Left ventricle myocardium inferior (tissue), 1 donor: ENCODE data around the gene VAMP1. TPM values are rescaled to one million over a fixed set of nuclear protein-coding genes. Genes with fewer than 3 reads are reported as not detected.

Source experiments
- DNase-seq: peaks from one replicate; pipeline ENCODE4 v3.0.0-alpha.2; 2020
- H3K27ac ChIP-seq: fragments of 200-600 bp; replicated peaks from 2 replicates; pipeline ENCODE4 v1.8.0; 2021
- H3K27me3 ChIP-seq: fragments of 200-600 bp; 2 replicates; pipeline ENCODE4 v1.8.0; 2021; ENCODE audit warnings: low read depth
- H3K36me3 ChIP-seq: fragments of 200-600 bp; 2 replicates; pipeline ENCODE4 v1.8.0; 2021
- H3K4me1 ChIP-seq: fragments of 200-600 bp; 2 replicates; pipeline ENCODE4 v1.8.0; 2021
- H3K4me3 ChIP-seq: fragments of 200-600 bp; 2 replicates; pipeline ENCODE4 v1.8.0; 2021; ENCODE audit warnings: mild to moderate bottlenecking, moderate library complexity
- H3K9me3 ChIP-seq: fragments of 200-600 bp; replicated peaks from 2 replicates; pipeline ENCODE4 v1.8.0; 2021
- intact Hi-C: fragments of 100-400 bp; cut with micrococcal nuclease; formaldehyde crosslinking; loops from one replicate; pipeline ENCODE4 v1.11.0; 2022
- total RNA-seq: library from RNA; stranded (reverse); fragmentation: NEBNext Ultra II Directional; extraction: Animal tissue kit (Norgen Biotek cat#: 25700); gene quantifications from one replicate; pipeline ENCODE4 v1.2.1, GENCODE V29; 2021
- TF ChIP-seq, protein P1 (sequence below): fragments of 200-600 bp; IDR thresholded peaks from 2 replicates; pipeline ENCODE4 v1.8.0; 2021; ENCODE audit warnings: antibody characterized with exemption, mild to moderate bottlenecking, borderline replicate concordance
- donor health status: DM: no; HTN: yes; CAD: no; lungs with severe emphysema.

Gene VAMP1
- total RNA-seq, 1 donor from 2014 or later, result 4.2 TPM

DNA sequence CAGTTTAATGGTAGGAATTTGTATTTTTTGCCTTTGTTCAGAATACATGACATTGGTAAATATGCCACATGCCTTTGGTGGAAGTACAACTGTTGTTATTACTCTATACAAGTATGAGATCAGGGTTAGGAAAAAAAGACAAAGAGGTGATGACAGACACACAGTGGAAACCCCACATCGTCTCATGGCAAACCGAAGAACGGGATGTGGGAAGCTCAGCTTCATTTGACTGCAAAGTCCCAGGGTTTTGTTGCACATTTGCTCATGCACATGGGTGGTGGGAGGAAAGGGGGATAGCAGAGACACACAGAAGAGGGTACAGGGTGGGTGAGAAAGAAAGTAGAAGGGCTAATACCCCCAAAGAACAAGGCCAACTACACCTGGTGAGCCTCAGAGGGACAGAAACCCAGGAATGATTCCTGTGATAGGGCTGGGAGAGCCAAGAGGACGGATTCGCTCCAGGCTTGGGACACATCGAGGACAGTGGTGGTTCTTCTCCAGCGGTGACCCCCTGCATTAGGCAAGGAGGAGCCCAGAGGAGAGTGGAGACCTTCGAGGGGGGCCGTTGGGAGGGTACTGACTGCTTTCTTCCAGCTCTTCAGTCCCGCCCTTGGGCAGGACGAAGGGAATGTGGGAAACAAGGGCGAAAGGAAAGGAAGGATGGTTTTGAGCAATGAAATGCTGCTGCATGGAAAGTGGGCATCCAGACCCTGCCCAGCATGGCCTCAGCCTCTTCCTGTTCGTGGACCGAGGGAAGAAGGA, 8.1 kb downstream of the VAMP1 start:
- intact Hi-C loops, result no loop called here
- TF ChIP-seq, protein P1, sequence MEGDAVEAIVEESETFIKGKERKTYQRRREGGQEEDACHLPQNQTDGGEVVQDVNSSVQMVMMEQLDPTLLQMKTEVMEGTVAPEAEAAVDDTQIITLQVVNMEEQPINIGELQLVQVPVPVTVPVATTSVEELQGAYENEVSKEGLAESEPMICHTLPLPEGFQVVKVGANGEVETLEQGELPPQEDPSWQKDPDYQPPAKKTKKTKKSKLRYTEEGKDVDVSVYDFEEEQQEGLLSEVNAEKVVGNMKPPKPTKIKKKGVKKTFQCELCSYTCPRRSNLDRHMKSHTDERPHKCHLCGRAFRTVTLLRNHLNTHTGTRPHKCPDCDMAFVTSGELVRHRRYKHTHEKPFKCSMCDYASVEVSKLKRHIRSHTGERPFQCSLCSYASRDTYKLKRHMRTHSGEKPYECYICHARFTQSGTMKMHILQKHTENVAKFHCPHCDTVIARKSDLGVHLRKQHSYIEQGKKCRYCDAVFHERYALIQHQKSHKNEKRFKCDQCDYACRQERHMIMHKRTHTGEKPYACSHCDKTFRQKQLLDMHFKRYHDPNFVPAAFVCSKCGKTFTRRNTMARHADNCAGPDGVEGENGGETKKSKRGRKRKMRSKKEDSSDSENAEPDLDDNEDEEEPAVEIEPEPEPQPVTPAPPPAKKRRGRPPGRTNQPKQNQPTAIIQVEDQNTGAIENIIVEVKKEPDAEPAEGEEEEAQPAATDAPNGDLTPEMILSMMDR, result no peak

DNA sequence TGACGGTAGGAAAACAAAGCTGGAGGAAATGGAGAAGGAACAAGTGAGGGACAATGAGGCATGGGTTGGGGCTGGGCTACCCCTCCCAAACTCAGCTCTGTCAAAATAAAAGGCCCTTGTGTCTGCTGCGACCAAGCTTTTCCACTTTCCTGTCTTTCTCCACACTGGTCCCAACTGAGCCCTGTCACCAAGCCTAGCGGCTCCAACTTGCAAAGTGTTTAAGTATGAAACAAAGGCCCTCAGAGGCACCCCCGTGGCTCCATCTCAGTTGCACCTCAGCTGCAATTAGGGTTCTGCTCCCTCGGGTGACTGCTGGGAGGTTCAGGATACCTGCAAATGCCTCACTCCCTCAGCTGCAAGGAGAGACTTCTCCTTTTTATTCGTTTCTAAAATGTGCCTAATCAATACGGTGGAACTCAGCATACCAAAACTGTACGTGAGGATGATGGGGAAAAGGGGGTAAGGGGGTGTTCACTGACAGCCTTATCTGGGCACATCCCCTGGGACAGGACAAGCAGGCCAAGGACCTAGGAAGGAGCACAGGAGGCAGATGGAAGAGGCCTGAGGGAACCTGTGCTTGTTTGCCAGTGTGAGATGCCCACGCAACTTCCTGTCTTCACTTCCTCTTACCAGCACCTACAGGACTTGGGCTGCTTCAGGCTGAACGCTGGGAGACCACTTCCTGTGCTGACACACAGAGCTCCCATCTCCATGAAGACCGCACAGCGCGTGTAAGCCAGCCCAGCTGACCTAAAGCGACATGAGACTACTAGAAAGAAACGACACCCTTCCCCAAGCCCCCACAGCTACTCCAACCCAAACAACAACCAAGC, 8.9 kb downstream of the VAMP1 start:
- Histone ChIP-seq H3K27ac (peak overlapping the region; percentile 65), H3K27me3 (no peaks in the 10 kb centered on the region), H3K4me1 (peaks cover 25% of the 10 kb centered on the region), H3K9me3 (no peaks in the 10 kb centered on the region), H3K4me3 (no peak overlapping the region), H3K36me3 (peaks cover 95% of the 10 kb centered on the region)
- intact Hi-C loops, result no loop called here
- DNase-seq, result no peak
- TF ChIP-seq, protein P1, result no peak

More for the DNA sequence above, 8.1 kb downstream of the VAMP1 start:
- no peaks in the 10 kb centered on the region for H3K9me3 ChIP-seq
- peaks cover 25% of the 10 kb centered on the region for H3K4me1 ChIP-seq
- peak overlapping the region; percentile 65 for H3K27ac ChIP-seq
- no peak for DNase-seq
- H3K4me3 ChIP-seq, result no peak overlapping the region
- no peaks in the 10 kb centered on the region for H3K27me3 ChIP-seq
- peaks cover 87% of the 10 kb centered on the region for H3K36me3 ChIP-seq

DNA sequence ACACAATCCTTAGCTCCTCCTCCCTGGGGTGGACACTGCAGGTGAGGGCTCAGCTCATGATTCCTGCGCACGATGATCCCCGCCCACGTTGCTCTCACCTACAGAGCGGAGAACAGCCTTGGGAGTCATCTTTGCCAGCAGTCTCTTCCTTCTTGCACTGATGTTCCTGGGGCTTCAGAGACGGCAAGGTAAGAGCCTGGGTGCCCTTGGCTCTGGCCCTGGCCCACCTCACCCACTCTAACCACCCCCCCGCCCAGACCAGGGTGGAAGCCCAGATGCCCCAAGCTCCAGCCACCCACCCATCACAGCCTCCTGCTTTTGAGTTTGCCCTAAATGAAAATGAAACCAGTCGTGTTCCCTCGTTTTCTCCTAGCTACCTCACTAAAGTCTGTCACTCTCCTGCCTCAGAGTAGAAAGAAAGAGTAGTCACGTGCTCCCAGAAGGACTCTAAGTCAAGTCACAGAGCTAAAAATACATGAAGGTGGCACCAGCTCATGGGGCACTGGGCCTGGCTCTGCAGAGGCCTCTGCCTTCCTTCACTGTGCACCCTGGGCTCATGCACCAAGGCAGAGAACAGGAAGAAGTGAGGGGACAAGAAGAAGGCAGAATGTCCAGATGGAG, 9.6 kb downstream of the VAMP1 start:
- Histone ChIP-seq H3K9me3 (no peaks in the 10 kb centered on the region), H3K36me3 (peaks cover 95% of the 10 kb centered on the region), H3K27me3 (no peaks in the 10 kb centered on the region), H3K4me1 (peaks cover 24% of the 10 kb centered on the region), H3K4me3 (peak overlapping the region; percentile 17), H3K27ac (peak overlapping the region; percentile 65)
- TF ChIP-seq, protein P1, result no peak
- intact Hi-C loops, result no loop called here
- no peak for DNase-seq

DNA sequence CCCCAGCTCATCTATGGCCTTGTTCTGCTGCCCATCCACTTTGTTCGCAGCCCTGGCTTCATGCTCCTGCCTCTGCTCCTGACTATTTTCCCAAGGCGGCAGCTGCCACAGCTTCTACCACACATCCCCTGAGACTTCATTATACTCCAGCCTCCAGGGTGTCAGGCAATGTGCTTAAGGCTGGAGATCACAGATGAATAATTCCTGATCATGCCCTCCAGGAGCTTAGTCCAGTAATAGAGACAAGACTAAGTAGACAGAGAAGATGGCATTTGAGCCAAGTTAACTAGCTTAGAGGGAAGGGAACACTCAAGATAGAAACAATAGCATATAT, 11.5 kb downstream of the VAMP1 start:
- Histone ChIP-seq H3K36me3 (peaks cover 98% of the 10 kb centered on the region), H3K27me3 (no peaks in the 10 kb centered on the region), H3K4me1 (peaks cover 20% of the 10 kb centered on the region), H3K27ac (no peak overlapping the region), H3K4me3 (no peak overlapping the region), H3K9me3 (no peaks in the 10 kb centered on the region)
- intact Hi-C loops, result no loop called here
- TF ChIP-seq, protein P1, result no peak
- no peak for DNase-seq

DNA sequence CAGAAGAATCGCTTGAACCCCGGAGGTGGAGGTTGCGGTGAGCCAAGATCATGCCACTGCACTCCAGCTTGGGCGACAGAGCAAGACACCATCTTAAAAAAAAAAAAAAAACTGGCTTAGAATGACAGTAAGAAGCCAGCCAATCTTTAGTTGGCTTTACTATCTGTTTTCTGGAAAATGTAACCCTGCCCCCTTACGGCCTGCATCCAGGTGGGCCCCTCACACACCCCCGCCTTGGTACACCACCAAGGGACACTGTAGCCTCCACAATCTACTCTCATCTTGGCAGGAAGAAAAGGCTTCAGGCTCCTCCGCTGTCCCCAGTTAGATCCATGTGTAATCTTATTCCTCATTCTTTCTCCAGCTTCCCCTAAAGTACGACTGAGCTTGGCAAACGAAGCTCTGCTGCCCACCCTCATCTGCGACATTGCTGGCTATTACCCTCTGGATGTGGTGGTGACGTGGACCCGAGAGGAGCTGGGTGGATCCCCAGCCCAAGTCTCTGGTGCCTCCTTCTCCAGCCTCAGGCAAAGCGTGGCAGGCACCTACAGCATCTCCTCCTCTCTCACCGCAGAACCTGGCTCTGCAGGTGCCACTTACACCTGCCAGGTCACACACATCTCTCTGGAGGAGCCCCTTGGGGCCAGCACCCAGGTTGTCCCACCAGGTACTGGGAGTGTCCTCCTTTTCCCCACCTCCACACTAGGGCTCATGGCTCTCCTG, 12.0 kb downstream of the VAMP1 start:
- TF ChIP-seq, protein P1, result no peak
- H3K4me3 ChIP-seq, result no peak overlapping the region
- H3K9me3 ChIP-seq, result no peaks in the 10 kb centered on the region
- DNase-seq, result no peak
- no peak overlapping the region for H3K27ac ChIP-seq
- intact Hi-C loops, result no loop called here
- H3K36me3 ChIP-seq, result peaks cover 99% of the 10 kb centered on the region
- no peaks in the 10 kb centered on the region for H3K27me3 ChIP-seq
- H3K4me1 ChIP-seq, result peaks cover 23% of the 10 kb centered on the region
